GM21390 (cell line): ENCODE data around the gene SS18L1.

Source experiments
- ATAC-seq: cut with Tn5 transposase; IDR thresholded peaks from one replicate; pipeline ENCODE4 v1.9.1; 2021; ENCODE audit not compliant: unreplicated experiment

The SS18L1 gene

DNA sequence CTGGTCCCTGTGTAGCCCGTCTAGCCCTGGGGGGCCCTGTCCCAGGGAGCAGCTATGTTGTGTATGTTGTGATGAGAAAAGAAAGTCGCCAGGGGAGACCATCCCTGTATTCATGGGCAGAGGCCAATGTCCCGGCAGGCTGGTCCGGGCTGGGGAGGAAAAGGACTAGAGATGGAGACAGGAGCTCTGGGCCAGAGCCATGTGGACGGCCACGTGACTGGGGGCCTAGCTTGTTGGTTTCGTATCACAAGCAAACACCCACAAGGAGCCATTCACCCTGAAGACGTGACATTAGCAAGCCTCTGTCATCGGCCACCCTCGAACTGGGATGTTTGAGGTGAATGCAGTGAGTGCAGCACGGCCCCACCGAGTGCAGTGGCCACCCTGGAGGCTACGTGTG lies 79.4 kb downstream of the SS18L1 start:
- no peak for ATAC-seq

DNA sequence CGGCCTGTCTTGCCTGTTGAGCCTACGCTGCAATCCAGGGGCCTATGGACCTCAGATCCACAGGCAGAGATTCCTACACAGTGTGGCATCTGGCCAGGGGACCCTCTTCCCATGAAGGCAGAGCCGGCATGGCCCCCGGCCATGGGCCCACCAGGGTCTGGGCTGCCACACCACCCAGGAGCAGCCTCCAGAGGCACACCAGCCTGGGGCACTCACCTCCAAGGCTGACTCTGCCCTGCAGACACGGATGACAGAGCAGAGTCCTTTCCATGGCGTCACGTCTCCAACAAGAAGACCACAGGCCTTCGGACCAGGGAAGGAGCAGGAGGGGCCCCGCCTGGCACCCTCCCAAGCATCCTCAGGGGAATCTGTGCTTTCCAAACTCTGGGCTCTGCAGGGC lies 80.0 kb downstream of the SS18L1 start:
- no peak for ATAC-seq

DNA sequence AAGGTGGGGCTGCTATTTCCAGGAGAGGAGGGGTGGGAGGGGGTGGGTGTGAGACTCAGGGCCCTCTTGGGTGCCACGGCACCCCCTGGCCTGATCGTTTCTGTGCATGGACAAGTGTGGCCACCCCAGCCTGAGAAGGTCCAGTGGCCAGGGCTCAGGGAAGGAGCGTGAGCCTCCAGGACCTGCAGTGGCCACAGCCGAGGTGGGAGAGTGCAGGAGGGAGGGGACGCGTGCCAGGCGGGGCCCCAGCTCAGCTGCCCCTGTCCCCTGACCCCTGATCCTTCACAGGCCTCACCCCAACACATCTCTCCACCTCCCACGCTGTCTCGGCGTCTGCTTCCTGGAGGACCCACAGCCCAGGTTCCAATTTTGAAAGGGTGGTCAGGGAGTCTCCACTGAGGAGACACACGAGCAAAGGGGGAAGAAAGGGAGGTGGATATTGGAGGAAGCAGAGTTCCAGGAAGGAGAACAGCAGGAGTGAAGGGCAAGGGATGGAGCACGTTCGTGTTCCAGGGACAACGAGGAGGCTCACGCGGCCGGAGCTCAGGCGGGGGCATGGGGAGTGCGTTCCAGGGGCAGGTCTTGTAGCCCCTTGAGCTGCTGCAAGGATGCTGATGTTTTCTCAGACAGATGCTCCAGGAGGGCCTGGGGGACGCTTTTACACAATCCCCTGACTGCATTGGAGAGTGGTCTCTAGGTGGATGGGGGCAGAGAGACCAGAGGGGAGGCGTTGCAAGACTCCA lies 80.7 kb downstream of the SS18L1 start:
- ATAC-seq = no peak

DNA sequence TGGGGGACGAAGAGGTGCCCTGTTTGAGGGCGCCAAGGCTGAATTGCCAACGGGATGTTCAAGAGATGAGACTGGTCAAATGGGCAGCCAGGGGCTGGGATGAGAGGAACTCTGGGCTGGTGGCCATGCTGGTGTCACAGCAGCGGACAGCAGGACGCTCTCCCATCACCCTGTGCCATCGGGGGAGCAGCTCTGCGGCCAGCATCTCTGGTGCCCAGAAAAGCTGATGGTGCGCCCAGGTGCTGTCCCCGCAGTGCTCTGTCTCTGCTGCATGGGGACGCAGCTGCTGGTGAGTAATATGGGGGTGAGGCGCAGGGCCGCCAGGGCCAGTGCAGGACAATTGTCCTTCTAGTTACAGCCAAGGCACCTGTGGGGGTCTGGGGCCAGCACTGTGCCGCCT lies 81.5 kb downstream of the SS18L1 start:
- ATAC-seq = no peak

DNA sequence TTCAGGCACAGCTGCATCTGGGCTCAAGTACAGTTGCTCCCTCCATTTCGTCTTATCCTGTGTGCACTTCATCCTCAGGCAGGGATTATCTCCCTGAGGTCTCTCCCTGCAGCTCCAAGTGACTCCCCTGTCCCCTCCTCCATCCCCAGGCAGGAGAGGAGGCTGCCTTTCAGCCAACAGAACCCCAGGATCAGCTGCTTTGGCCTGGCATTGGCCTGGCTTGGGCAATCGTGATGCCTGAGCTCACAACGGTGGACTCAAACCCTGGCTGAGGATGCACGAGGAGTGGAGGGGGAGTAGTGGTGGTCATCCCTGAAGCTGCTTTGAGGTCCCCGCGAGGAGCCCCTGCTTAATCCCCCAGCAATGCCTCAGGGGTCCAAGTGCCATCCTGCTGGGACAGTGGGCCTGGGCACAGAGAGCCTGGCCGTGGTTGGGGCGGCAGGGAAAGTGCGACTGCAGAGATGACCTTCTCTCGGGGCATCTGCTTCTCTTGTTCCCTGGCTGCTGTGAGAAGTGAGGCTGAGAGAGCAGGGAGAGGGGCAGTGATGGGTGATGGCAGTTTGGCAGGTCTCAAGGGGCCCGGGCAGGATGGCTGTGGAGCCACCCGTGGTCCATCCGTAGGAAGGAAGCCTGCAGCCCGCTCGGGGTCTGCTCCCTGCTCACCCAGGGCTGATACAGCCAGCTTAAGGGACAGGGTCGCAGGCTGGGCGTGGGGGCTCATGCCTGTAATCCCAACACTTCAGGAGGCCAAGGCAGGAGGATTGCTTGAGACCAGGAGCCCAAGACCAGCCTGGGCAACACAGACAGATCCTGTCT lies 82.5 kb downstream of the SS18L1 start:
- ATAC-seq = no peak

DNA sequence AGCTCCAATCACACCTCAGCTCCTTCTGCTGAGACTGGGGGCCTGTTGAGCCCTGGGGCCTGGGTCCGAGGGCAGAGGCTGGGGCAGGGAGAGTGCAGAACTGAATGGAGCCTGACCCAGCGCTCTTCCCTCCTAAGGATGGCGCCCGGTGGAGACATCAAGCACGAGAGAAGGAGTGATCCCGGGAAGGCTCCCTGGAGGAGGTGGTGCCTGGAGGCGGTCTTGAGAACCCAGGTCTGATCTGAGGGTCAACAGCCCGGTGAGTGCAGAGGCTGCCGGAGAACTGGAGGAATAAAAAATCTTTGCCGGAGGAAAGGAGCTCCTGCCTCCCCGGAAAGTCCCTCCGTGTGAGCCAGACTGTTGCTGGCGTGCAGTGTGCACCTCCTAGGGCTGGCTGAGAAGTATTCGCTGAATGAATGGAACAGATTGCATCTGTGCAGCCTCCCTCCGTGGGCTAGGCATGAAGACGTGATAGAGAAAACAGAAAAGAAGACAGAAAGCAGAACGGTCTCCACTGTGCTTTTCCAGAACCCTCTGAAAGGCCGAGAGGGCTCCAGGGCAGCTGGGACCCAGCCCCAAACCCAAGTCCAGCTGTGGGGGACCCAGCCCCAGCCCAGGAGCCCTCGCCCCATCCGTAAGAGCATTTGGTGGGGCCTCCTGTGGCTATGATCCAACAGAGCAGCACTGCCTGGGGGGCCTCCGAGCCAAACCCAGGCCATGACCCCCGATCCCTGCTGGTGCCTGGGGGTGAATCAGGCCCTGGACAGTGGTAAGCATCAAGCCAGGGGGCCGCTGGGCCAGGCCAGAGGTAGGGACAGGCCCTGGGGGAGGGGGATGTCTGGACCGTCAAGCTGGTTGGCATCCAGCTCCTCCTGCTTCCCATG lies 83.4 kb downstream of the SS18L1 start:
- ATAC-seq = no peak

DNA sequence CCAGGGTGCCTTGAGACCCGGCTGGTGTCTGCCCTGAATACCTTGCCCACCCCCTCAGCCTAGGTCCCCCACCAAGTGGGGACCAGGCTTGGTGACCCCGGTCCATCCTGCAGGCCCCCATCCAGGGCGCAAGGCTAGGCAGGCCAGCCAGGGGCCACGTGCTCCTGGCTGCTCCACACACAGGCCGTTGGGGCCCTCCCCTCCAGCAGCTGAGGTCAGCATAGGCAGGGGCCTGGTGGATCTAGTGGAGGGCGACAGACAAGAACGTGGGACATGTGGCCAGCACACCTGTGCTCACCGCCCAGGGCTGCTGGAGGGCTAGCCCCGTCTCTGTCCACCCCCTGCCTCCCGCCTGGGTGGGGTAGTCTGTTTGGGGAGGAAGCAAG lies 84.0 kb downstream of the SS18L1 start:
- no peak for ATAC-seq

DNA sequence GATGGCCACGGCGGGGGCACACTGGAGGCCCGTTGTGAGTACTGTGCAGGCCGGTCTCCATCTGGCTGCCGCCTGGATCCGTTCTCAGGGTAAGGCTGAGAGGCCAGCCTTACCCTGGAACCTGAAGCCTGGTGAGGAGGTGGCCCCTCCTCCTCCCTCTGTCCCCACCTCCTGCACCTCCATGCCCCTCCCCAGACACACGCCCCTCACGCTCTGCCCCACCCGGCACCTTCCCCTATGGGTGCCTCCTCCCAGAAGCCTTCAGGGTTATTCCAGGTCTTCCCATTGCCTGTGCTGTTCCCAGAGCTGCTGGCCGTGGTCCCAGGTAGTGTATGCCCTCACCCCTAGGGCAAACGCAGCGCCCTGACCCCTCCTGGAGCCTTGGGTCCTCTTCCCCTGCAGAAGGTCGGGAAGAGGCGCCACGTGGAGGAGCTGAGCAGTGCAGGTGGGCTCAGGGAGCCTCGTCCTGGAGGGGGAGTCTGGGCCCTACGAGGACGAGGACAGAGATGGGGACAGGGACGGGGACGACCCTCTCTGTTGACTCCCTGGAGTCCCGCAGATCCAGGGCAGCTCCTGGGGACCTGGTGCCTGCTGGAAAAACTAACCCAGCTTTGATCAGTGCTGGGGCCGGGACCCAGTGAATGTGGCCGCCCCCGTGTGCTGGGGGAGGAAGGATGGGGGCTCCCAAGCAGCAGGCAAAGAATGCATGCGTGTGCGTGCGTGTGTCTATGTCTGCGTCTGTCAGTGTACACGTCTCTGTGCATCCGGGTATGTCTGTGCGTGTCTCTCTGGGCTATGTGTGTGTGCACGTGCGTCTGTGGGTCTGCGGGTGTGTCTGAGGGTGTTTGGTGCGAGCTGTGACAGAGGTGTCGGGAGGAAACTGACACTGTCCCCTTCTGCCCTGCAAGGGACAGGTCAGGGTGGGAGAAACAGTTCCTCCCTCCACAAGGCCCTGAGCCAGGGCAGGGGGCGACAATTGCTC lies 84.7 kb downstream of the SS18L1 start:
- ATAC-seq = no peak

DNA sequence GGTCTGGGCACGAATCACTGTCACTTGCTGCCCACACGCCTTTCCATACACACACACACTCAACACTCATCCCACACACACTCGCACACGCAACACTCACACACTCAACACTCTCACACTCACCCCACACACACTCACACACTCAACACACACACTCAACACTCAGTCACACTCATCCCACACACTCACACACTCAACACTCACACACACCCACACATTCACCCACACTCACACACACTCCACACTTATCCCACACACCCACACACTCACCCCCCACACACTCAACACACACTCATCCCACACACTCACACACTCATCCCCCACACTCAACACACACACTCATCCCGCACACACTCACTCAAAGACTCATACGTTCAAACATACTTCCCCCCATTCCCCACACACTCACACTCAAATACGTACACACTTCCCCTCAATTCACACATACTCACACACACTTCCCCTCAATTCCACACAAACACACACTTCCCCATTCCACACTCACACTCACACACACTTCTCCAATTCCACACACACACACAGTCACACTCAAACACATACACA lies 85.5 kb downstream of the SS18L1 start:
- ATAC-seq = no peak

DNA sequence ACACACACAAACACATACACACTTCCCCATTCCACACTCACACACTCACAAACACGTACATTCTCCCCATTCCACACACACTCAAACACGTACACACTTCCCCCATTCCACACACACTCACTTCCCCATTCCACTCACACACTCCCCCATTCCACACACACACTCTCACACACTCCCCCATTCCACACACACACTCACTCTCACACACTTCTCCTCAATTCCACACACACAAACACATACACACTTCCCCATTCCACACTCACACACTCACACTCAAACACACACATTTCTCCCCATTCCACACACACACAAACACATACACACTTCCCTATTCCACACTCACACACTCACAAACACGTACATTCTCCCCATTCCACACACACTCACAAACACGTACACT lies 86.1 kb downstream of the SS18L1 start:
- ATAC-seq = no peak

DNA sequence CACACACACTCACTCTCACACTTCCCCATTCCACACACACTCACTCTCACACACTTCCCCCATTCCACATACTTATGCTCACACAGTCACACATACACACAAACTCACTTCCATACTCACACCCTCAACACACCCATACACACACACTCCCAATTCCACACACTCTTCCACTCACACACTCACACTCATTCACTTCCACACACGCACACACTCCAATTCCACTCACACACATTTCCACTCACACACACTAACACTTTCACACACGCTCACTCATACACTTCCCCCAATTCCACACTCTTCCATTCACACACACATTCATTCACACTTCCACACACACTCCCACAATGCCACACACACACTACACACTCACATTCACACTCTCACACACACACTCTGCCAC lies 86.7 kb downstream of the SS18L1 start:
- no peak for ATAC-seq

DNA sequence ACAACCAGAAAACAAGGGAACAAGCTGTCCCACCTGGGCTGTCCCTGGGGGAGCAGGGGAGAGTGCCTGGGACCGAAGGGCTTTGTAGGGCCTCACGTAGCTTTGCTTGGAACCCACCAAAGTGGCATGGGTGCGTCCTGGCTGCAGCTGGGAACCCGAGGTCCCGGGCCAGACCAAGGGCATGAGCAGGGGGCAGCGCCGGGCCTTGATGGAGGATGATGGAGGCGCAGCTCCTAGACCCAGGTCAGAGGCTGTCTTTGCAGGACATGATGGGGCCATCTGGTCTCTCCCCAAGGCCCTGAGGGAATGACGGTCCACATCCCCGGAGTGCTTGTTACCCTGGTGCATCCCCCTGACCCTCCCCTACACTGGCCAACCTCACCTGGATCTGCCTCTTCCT lies 87.1 kb downstream of the SS18L1 start:
- ATAC-seq = no peak

DNA sequence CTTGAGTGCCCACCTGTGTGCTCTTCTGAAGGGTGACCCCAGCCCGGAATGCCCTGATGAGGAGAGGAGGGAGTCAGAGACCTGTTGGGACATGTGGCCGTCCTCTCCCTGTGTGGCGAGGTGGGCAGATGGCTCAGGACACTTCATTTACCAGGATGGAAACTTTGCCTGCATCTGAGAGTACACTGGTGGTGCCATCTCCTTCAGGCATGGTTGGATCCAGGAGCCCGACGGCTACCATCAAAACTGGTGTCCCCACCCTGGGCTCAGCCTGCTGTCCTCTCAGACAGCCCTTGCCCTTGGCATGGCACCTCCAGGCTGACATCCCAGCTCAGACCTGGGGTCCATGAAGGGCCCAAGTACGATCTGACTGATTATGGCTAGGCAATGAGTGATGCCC lies 87.7 kb downstream of the SS18L1 start:
- no peak for ATAC-seq
